GM12878 (cell line): ENCODE data around the gene NPAS4. TPM values are rescaled to one million over a fixed set of nuclear protein-coding genes. Genes with fewer than 3 reads are reported as not detected.
A peak's percentile ranks its signal among the peaks of the same experiment; 100 is the strongest.

Experiments used
- ATAC-seq: fragments of 200-7000 bp; cut with Tn5 transposase; 3 replicates; pipeline ENCODE4 v1.9.1; 2020; ENCODE audit warnings: mild to moderate bottlenecking, moderate library complexity
- BruUV-seq: library from RNA; stranded (reverse); fragments of 400-500 nt; replicated peaks from 2 replicates; lab custom pipeline; 2021; lab: Mats Ljungman, UMichigan
- CTCF ChIA-PET: fragments of 300-600 bp; sonication (Branson Sonifier 250); formaldehyde crosslinking; extraction: SDS; loops from one replicate; lab custom pipeline; 2021; ENCODE audit warnings: inconsistent platforms; lab: Yijun Ruan, JAX
- POLR2A ChIA-PET: fragments of 350-600 bp; formaldehyde crosslinking; extraction: SDS; loops from one replicate; lab custom pipeline; 2021; ENCODE audit warnings: inconsistent platforms; lab: Charles Lee
- RAD21 ChIA-PET: fragments of 300-600 bp; sonication (Branson Sonifier 250); formaldehyde crosslinking; loops from one replicate; lab custom pipeline; 2023; ENCODE audit warnings: antibody characterized with exemption; ENCODE audit not compliant: unreplicated experiment; lab: Charles Lee
- SMC1A ChIA-PET: fragments of 300-600 bp; sonication (Branson Sonifier 250); formaldehyde crosslinking; loops from one replicate; lab custom pipeline; 2023; ENCODE audit not compliant: unreplicated experiment, uncharacterized antibody; lab: Charles Lee
- DNase-seq: peaks from one replicate; pipeline ENCODE4 v3.0.0-alpha.2; 2011; ENCODE audit warnings: low read depth, low spot score
- FAIRE-seq: peaks from 3 replicates; lab custom pipeline; 2011; peaks lifted over from hg19 to GRCh38; lab: Jason Lieb, UNC
- H2AFZ ChIP-seq: 2 replicates; pipeline ENCODE4 v1.6.0; 2011; ENCODE audit warnings: low read depth, low read length, control low read depth; ENCODE audit not compliant: control insufficient read depth
- H3K27ac ChIP-seq: 2 replicates; pipeline ENCODE4 v1.5.1; 2011; ENCODE audit warnings: control low read depth; ENCODE audit not compliant: control insufficient read depth, insufficient read depth
- H3K27me3 ChIP-seq, 2 experiments: replicated peaks in 1 of 2; 2 replicates each; pipeline versions ENCODE4 v1.6.0 to v1.6.1; 2011; ENCODE audit warnings: low read length in 1 of 2; ENCODE audit not compliant: control insufficient read depth in 2 of 2, insufficient read depth in 2 of 2
- H3K36me3 ChIP-seq, 2 experiments: 2 replicates each; pipeline ENCODE4 v1.5.1; 2011; ENCODE audit warnings: low read length in 1 of 2; ENCODE audit not compliant: control insufficient read depth in 2 of 2, insufficient read depth in 2 of 2
- H3K4me1 ChIP-seq: 2 replicates; pipeline ENCODE4 v1.6.1; 2011; ENCODE audit warnings: mild to moderate bottlenecking, low read length, moderate library complexity, mixed read lengths; ENCODE audit not compliant: control insufficient read depth, insufficient read depth
- H3K4me2 ChIP-seq: 2 replicates; pipeline ENCODE4 v1.6.0; 2011; ENCODE audit warnings: control low read depth; ENCODE audit not compliant: control insufficient read depth, insufficient read depth
- H3K4me3 ChIP-seq: fragments of 200-600 bp; sonication (generic); 2 replicates; pipeline ENCODE4 v1.5.1; 2016
- H3K79me2 ChIP-seq: 2 replicates; pipeline ENCODE4 v1.6.0; 2011; ENCODE audit warnings: low read length; ENCODE audit not compliant: control insufficient read depth, insufficient read depth
- H3K9ac ChIP-seq: 2 replicates; pipeline ENCODE4 v1.8.0; 2011; ENCODE audit warnings: low read length, control low read depth, mixed read lengths; ENCODE audit not compliant: control insufficient read depth, insufficient read depth
- H3K9me3 ChIP-seq: replicated peaks from 3 replicates; pipeline ENCODE4 v1.5.1; 2011; ENCODE audit warnings: mild to moderate bottlenecking, low read length; ENCODE audit not compliant: control insufficient read depth, insufficient read depth
- H4K20me1 ChIP-seq: 2 replicates; pipeline ENCODE4 v1.6.0; 2011; ENCODE audit not compliant: control insufficient read depth, insufficient read depth
- ATF7 ChIP-seq: fragments of 450-650 bp; IDR thresholded peaks from 2 replicates; pipeline ENCODE4 v1.6.1; 2016; ENCODE audit warnings: low read depth, mild to moderate bottlenecking
- BCL3 ChIP-seq: IDR thresholded peaks from 2 replicates; pipeline ENCODE4 v1.6.1; 2011; ENCODE audit warnings: borderline replicate concordance, low read depth, mild to moderate bottlenecking, moderate library complexity, low read length; ENCODE audit not compliant: insufficient read depth, poor library complexity, severe bottlenecking
- EED ChIP-seq: sonication (generic); IDR thresholded peaks from 2 replicates; pipeline ENCODE4 v1.6.1; 2016; ENCODE audit warnings: antibody characterized with exemption, low read depth
- NFXL1 ChIP-seq: fragments of 450-650 bp; IDR thresholded peaks from 2 replicates; pipeline ENCODE4 v1.6.1; 2017; ENCODE audit warnings: antibody characterized with exemption, mild to moderate bottlenecking, borderline replicate concordance
- SMAD1 ChIP-seq: fragments of 450-650 bp; IDR thresholded peaks from 2 replicates; pipeline ENCODE4 v1.6.1; 2018; ENCODE audit warnings: mild to moderate bottlenecking, low read depth; ENCODE audit not compliant: partially characterized antibody
- STAT3 ChIP-seq: IDR thresholded peaks from 2 replicates; pipeline ENCODE4 v1.6.1; 2011; ENCODE audit warnings: low read depth, low read length, improper control_type of control experiment
- WGBS: methylation state at CpG from one replicate; pipeline ENCODE4 v1.1.6; 2016; ENCODE audit warnings: low lambda C conversion rate; ENCODE audit not compliant: insufficient replicate concordance, insufficient coverage; ENCODE audit errors: missing lambda C conversion rate; 5-methylcytosine and 5-hydroxymethylcytosine counted together
- in situ Hi-C: fragments of 300-500 bp; cut with MboI; formaldehyde crosslinking; loops from 9 replicates; pipeline ENCODE4 v1.14.3; 2018; ENCODE audit warnings: mixed read lengths
- intact Hi-C: fragments of 100-400 bp; cut with micrococcal nuclease; formaldehyde crosslinking; loops from one replicate; pipeline ENCODE4 v1.14.2; 2022; ENCODE audit not compliant: unreplicated experiment
- polyA plus RNA-seq, 11 experiments: library from polyadenylated mRNA; depleted of rRNA in 4 of 11; unstranded in 6 of 11; stranded (reverse) in 5 of 11; fragments of >200 nt; fragmentation: Nextera tagmentation in 4 of 11; fragmentation: Illumina TruSeq in 1 of 11; extraction: Ambion mirVana in 4 of 11; extraction: Trizol in 1 of 11; gene quantifications; 1 replicate in 1 of 11; 2 replicates in 10 of 11; pipeline versions ENCODE4 v1.2.1 to v1.2.3, GENCODE V29; 2011 to 2016; ENCODE audit warnings: inconsistent platforms in 2 of 11, missing spikeins in 2 of 11, low read depth in 1 of 11
- total RNA-seq, 4 experiments: library from RNA; depleted of rRNA in 3 of 4; stranded (reverse); fragments of >200 nt in 3 of 4; fragmentation: Illumina TruSeq in 1 of 4; extraction: Trizol in 1 of 4; gene quantifications; 2 replicates each; pipeline versions ENCODE4 v1.2.1 to v1.2.3, GENCODE V29; 2013 to 2021

NPAS4 gene
- total and polyA plus RNA-seq, 10 of the 15 experiments (the other 5 are each of a cell fraction or from before 2014, with no cell fraction given), result 0.03 to 0.18 (median 0.06) TPM; not detected in 7

- ChIA-PET POLR2A (no interaction called here), SMC1A (interaction anchor here (0.9 to 1.4 kb wide), 2 partner anchors 8 to 61 kb away, joined by 3 read pairs; no protein-coding TSS in a partner anchor), RAD21 (interaction anchor here (0.9 kb wide), 1 partner anchor 9 kb away, joined by 3 read pairs; the partner anchor contains the start of gene DPP3), CTCF (interaction anchor here (1.2 kb wide), 1 partner anchor 32 kb away, joined by 3 read pairs; the partner anchor contains the start of gene MRPL11)
- DNase-seq (no peak), FAIRE-seq (no peak), ATAC-seq (no peak)
- no peak for TF ChIP-seq EED
- peak; percentile 25 for TF ChIP-seq BCL3
- no peak for TF ChIP-seq STAT3
- TF ChIP-seq NFXL1, result no peak
- TF ChIP-seq ATF7, result no peak
- no peak for TF ChIP-seq SMAD1
- H3K4me3 ChIP-seq, result no peak overlapping the region
- intact Hi-C loops (no loop called here), in situ Hi-C loops (no loop called here)
- H3K4me1 ChIP-seq, result no peaks in the 10 kb centered on the region
- no peaks in the 10 kb centered on the region for H4K20me1 ChIP-seq
- H3K27ac ChIP-seq, result no peak overlapping the region
- no peak overlapping the region for H2AFZ ChIP-seq
- H3K4me2 ChIP-seq, result no peak overlapping the region
- no TSS peak for BruUV-seq
- H3K9me3 ChIP-seq, result no peaks in the 10 kb centered on the region
- 94% methylated on average over 16 of the region's 16 CpGs for WGBS
- H3K9ac ChIP-seq, result no peak overlapping the region
- H3K79me2 ChIP-seq, result no peaks in the 10 kb centered on the region
- no peaks in the 10 kb centered on the region for H3K27me3 ChIP-seq
- H3K36me3 ChIP-seq, result no peaks in the 10 kb centered on the region
These were observed 50.3 kb downstream of the NPAS4 start for GRCh38 chr11:66471142-66471541.
